HepG2 (cell line): ENCODE results near the gene SELL. TPM values are rescaled to one million over a fixed set of nuclear protein-coding genes. Genes with fewer than 3 reads are reported as not detected.
"Not testable (repeated sequence)": the region's sequence is repeated elsewhere in the genome, so short reads cannot be mapped to it uniquely, and the experiment has no call there.

Experiments used
- ATAC-seq: fragments of 200-7000 bp; cut with Tn5 transposase; 3 replicates; pipeline ENCODE4 v1.9.1; 2020; ENCODE audit warnings: mild to moderate bottlenecking, moderate library complexity
- BruUV-seq: library from RNA; stranded (reverse); fragments of 400-500 nt; replicated peaks from 2 replicates; lab custom pipeline; 2021; lab: Mats Ljungman, UMichigan
- CTCF ChIA-PET: fragments of 300-600 bp; formaldehyde crosslinking; extraction: SDS; loops from one replicate; lab custom pipeline; 2021; ENCODE audit warnings: low total read pairs, inconsistent platforms, low intra/inter-chr PET ratio; lab: Yijun Ruan, JAX
- POLR2A ChIA-PET: fragments of 350-600 bp; sonication (Branson Sonifier 250); formaldehyde crosslinking; loops from one replicate; lab custom pipeline; 2020; ENCODE audit warnings: antibody characterized with exemption, inconsistent platforms; lab: Yijun Ruan, JAX
- DNase-seq: peaks from one replicate; pipeline ENCODE4 v3.0.0-alpha.2; 2015; ENCODE audit warnings: low spot score
- FAIRE-seq: peaks from 3 replicates; lab custom pipeline; 2011; peaks lifted over from hg19 to GRCh38; lab: Jason Lieb, UNC
- H2AFZ ChIP-seq: one replicate; pipeline ENCODE4 v1.6.1; 2011; ENCODE audit warnings: low read length, inconsistent platforms
- H3K27ac ChIP-seq: fragments of 300-600 bp; 3 replicates; pipeline ENCODE4 v1.8.0; 2011; ENCODE audit warnings: mixed run types, mild to moderate bottlenecking, mixed read lengths, low read length, inconsistent platforms; ENCODE audit not compliant: insufficient read depth; ENCODE audit errors: extremely low read length
- H3K27me3 ChIP-seq, 2 experiments: fragments of 200-600 bp in 1 of 2; 2 replicates in 1 of 2; 3 replicates in 1 of 2; pipeline versions ENCODE4 v1.6.0 to v1.8.0; 2011; ENCODE audit warnings: low read length in 2 of 2, mild to moderate bottlenecking in 2 of 2, moderate library complexity in 2 of 2, inconsistent platforms in 1 of 2; ENCODE audit not compliant: insufficient read depth in 2 of 2, control insufficient read depth in 1 of 2
- H3K36me3 ChIP-seq, 2 experiments: fragments of 200-600 bp in 1 of 2; replicated peaks in 1 of 2; 2 replicates in 1 of 2; 3 replicates in 1 of 2; pipeline versions ENCODE4 v1.5.1 to v1.8.0; 2011; ENCODE audit warnings: low read length in 2 of 2, inconsistent platforms in 1 of 2; ENCODE audit not compliant: insufficient read depth in 2 of 2, control insufficient read depth in 1 of 2
- H3K4me1 ChIP-seq: 2 replicates; pipeline ENCODE4 v1.5.1; 2012; ENCODE audit warnings: low read length, inconsistent platforms; ENCODE audit not compliant: insufficient read depth
- H3K4me2 ChIP-seq: 2 replicates; pipeline ENCODE4 v1.6.0; 2011; ENCODE audit warnings: low read depth, low read length, inconsistent platforms
- H3K4me3 ChIP-seq, 3 experiments: fragments of 200-600 bp in 1 of 3; sonication (generic), shearing (Covaris generic) in 1 of 3; replicated peaks in 1 of 3; 2 replicates each; pipeline ENCODE4 v1.5.1; 2011 to 2016; ENCODE audit warnings: low read length in 3 of 3, inconsistent platforms in 2 of 3, low read depth in 2 of 3, mild to moderate bottlenecking in 2 of 3, control low read depth in 1 of 3, mixed read lengths in 1 of 3; ENCODE audit not compliant: insufficient read depth in 1 of 3
- H3K79me2 ChIP-seq: one replicate; pipeline ENCODE4 v1.6.1; 2011; ENCODE audit warnings: low read length, inconsistent platforms; ENCODE audit not compliant: insufficient read depth
- H3K9ac ChIP-seq: 2 replicates; pipeline ENCODE4 v1.6.0; 2011; ENCODE audit warnings: mild to moderate bottlenecking, low read depth, low read length, inconsistent platforms; ENCODE audit not compliant: insufficient read depth
- H3K9me3 ChIP-seq: 2 replicates; pipeline ENCODE4 v1.5.1; 2012; ENCODE audit warnings: mild to moderate bottlenecking, low read length
- H4K20me1 ChIP-seq: 2 replicates; pipeline ENCODE4 v1.6.0; 2011; ENCODE audit warnings: inconsistent platforms, mild to moderate bottlenecking, low read length, moderate library complexity; ENCODE audit not compliant: insufficient read depth
- WGBS: methylation state at CpG from one replicate; pipeline ENCODE4 v1.1.6; 2017; ENCODE audit warnings: low lambda C conversion rate; 5-methylcytosine and 5-hydroxymethylcytosine counted together
- in situ Hi-C: cut with HindIII; loops from 2 replicates; pipeline ENCODE4 v1.10.0; 2017; ENCODE audit warnings: low pct_unique_long_range_greater_than_20kb; ENCODE audit not compliant: extremely low pct_ligation_motif_present
- intact Hi-C: fragments of 100-400 bp; cut with micrococcal nuclease; formaldehyde crosslinking; loops from one replicate; pipeline ENCODE4 v1.10.0; 2022; ENCODE audit not compliant: unreplicated experiment
- polyA plus RNA-seq, 8 experiments: library from polyadenylated mRNA; depleted of rRNA in 3 of 8; stranded (reverse) in 7 of 8; unstranded in 1 of 8; fragments of >200 nt; fragmentation: Illumina TruSeq in 4 of 8; extraction: Trizol in 4 of 8; gene quantifications; 2 replicates each; pipeline versions ENCODE4 v1.2.1 to v1.2.3, GENCODE V29; 2011 to 2016; ENCODE audit warnings: low read depth in 4 of 8, missing spikeins in 1 of 8, mixed read lengths in 1 of 8; ENCODE audit not compliant: insufficient read depth in 1 of 8
- total RNA-seq, 5 experiments: library from RNA; depleted of rRNA; stranded (reverse); fragments of >200 nt; fragmentation: Illumina TruSeq; extraction: Trizol; gene quantifications; 2 replicates each; pipeline ENCODE4 v1.2.3, GENCODE V29; 2016; ENCODE audit warnings: low read depth in 1 of 5

SELL gene
- total and polyA plus RNA-seq, 2 of the 13 experiments (the other 11 are each of a cell fraction or from before 2014, with no cell fraction given): 0.13 to 0.18 TPM

DNA sequence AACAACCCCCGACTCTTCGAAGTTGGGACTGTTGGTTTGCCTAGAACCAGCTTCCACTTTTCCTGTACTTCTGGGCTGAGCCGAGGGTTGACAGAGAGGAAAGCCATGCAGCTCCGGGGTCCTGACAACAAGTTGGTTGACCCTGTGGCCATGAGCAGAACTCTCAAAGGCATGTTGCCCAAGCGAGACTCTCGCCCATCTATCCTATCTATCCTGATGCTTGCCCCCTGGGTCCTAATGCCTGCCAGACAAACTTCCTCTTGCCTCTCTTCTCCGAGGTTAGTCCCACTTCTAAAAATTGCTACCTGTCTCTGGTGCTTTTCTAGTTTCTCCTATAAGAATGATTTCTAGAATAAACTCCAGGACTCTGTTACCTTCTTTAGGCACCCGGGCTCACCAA lies 48.7 kb downstream of the SELL start:
- DNase-seq, H3K9me3 ChIP-seq, in situ Hi-C loops, H3K9ac ChIP-seq, H3K27ac ChIP-seq, H2AFZ ChIP-seq, H3K4me2 ChIP-seq, ATAC-seq, H3K4me3 ChIP-seq, H4K20me1 ChIP-seq, H3K27me3 ChIP-seq, BruUV-seq, intact Hi-C loops, CTCF ChIA-PET, H3K79me2 ChIP-seq, H3K36me3 ChIP-seq, H3K4me1 ChIP-seq, POLR2A ChIA-PET, FAIRE-seq: not testable (repeated sequence)
- 21% methylated on average over 7 of the region's 8 CpGs for WGBS

GRCh38 chr1:169661066-169661465 lies 50.4 kb downstream of the SELL start:
- H3K9ac ChIP-seq, POLR2A ChIA-PET, H3K79me2 ChIP-seq, H3K27me3 ChIP-seq, intact Hi-C loops, DNase-seq, in situ Hi-C loops, H3K36me3 ChIP-seq, CTCF ChIA-PET, H3K9me3 ChIP-seq, FAIRE-seq, BruUV-seq, H3K4me1 ChIP-seq, H2AFZ ChIP-seq, H4K20me1 ChIP-seq, H3K4me3 ChIP-seq, ATAC-seq, H3K27ac ChIP-seq, H3K4me2 ChIP-seq: not testable (repeated sequence)
- WGBS: 82% methylated on average over 12 of the region's 16 CpGs

- FAIRE-seq, H3K79me2 ChIP-seq, H3K4me3 ChIP-seq, DNase-seq, intact Hi-C loops, H3K9ac ChIP-seq, in situ Hi-C loops, H2AFZ ChIP-seq, H3K9me3 ChIP-seq, H3K27ac ChIP-seq, H4K20me1 ChIP-seq, CTCF ChIA-PET, POLR2A ChIA-PET, H3K27me3 ChIP-seq, H3K4me2 ChIP-seq, BruUV-seq, ATAC-seq, H3K4me1 ChIP-seq, H3K36me3 ChIP-seq: not testable (repeated sequence)
Observed at GRCh38 chr1:169658777-169659176, 52.6 kb downstream of the SELL start.
